KOPT-K1 (cell line): ENCODE data around the gene GUCY2F.

ENCODE experiments used
- H3K27ac ChIP-seq: fragments of 200-600 bp; sonication (generic); 2 replicates; pipeline ENCODE4 v1.5.1; 2016; ENCODE audit warnings: antibody characterized with exemption, mild to moderate bottlenecking, low read depth, low read length; ENCODE audit not compliant: poor library complexity, severe bottlenecking
- H3K36me3 ChIP-seq: fragments of 200-600 bp; sonication (generic); 2 replicates; pipeline ENCODE4 v1.5.1; 2017; ENCODE audit warnings: antibody characterized with exemption, mild to moderate bottlenecking, low read length, moderate library complexity; ENCODE audit not compliant: insufficient read depth
- H3K9me3 ChIP-seq: fragments of 200-600 bp; sonication (generic); 2 replicates; pipeline ENCODE4 v1.5.1; 2017; ENCODE audit warnings: antibody characterized with exemption, low read length, mild to moderate bottlenecking; ENCODE audit not compliant: insufficient read depth, poor library complexity, severe bottlenecking

GUCY2F gene

GRCh38 chrX:109343671-109344070, 138.2 kb downstream of the GUCY2F start:
- Histone ChIP-seq H3K9me3 (no peaks in the 10 kb centered on the region), H3K36me3 (no peaks in the 10 kb centered on the region), H3K27ac (no peak overlapping the region)

GRCh38 chrX:109336141-109336540, 145.7 kb downstream of the GUCY2F start:
- no peaks in the 10 kb centered on the region for H3K36me3 ChIP-seq
- H3K9me3 ChIP-seq, result no peaks in the 10 kb centered on the region
- no peak overlapping the region for H3K27ac ChIP-seq

GRCh38 chrX:109327251-109327650, 154.6 kb downstream of the GUCY2F start:
- no peak overlapping the region for H3K27ac ChIP-seq
- H3K9me3 ChIP-seq, result no peaks in the 10 kb centered on the region

More at GRCh38 chrX:109327251-109327650, 154.6 kb downstream of the GUCY2F start:
- H3K36me3 ChIP-seq, result no peaks in the 10 kb centered on the region
